Endothelial cell of umbilical vein (primary cell): ENCODE results near the gene RAB1B. TPM values are rescaled to one million over a fixed set of nuclear protein-coding genes. Genes with fewer than 3 reads are reported as not detected.

Experiments used
- BruUV-seq: library from RNA; stranded (reverse); fragments of 400-500 nt; replicated peaks from 2 replicates; lab custom pipeline; 2021; lab: Mats Ljungman, UMichigan
- CTCF ChIA-PET: fragments of 300-600, 350-600 bp; sonication (Branson Sonifier 250); formaldehyde crosslinking; loops from one replicate; lab custom pipeline; 2021; ENCODE audit warnings: antibody characterized with exemption, inconsistent platforms; lab: Charles Lee
- POLR2A ChIA-PET: fragments of 300-600, 350-600 bp; sonication (Branson Sonifier 250); formaldehyde crosslinking; loops from one replicate; lab custom pipeline; 2021; ENCODE audit warnings: antibody characterized with exemption, inconsistent platforms; lab: Charles Lee
- DNase-seq: peaks from one replicate; pipeline ENCODE4 v3.0.0-alpha.2; 2011; ENCODE audit warnings: low read depth, low spot score
- FAIRE-seq: peaks from 2 replicates; lab custom pipeline; 2011; peaks lifted over from hg19 to GRCh38; lab: Jason Lieb, UNC
- H2AFZ ChIP-seq: 2 replicates; pipeline ENCODE4 v1.6.0; 2012; ENCODE audit warnings: low read depth, low read length, control low read depth, inconsistent platforms
- H3K27ac ChIP-seq: 2 replicates; pipeline ENCODE4 v1.5.1; 2011; ENCODE audit warnings: low read depth, mild to moderate bottlenecking, control low read depth, low read length, moderate library complexity; ENCODE audit not compliant: insufficient read depth
- H3K27me3 ChIP-seq, 2 experiments: 2 replicates each; pipeline versions ENCODE4 v1.6.0 to v1.6.1; 2011; ENCODE audit warnings: low read length in 2 of 2, mixed read lengths in 1 of 2; ENCODE audit not compliant: control insufficient read depth in 2 of 2, insufficient read depth in 2 of 2
- H3K36me3 ChIP-seq, 2 experiments: 2 replicates in 1 of 2; 3 replicates in 1 of 2; pipeline ENCODE4 v1.5.1; 2011; ENCODE audit warnings: low read length in 2 of 2, mild to moderate bottlenecking in 1 of 2, moderate library complexity in 1 of 2; ENCODE audit not compliant: control insufficient read depth in 2 of 2, insufficient read depth in 2 of 2; ENCODE audit errors: extremely low read depth in 1 of 2
- H3K4me1 ChIP-seq: 3 replicates; pipeline ENCODE4 v1.5.1; 2011; ENCODE audit warnings: mild to moderate bottlenecking, low read length; ENCODE audit not compliant: control insufficient read depth, insufficient read depth; ENCODE audit errors: extremely low read depth
- H3K4me2 ChIP-seq: 2 replicates; pipeline ENCODE4 v1.6.1; 2011; ENCODE audit warnings: low read length, control low read depth, mixed read lengths; ENCODE audit not compliant: insufficient read depth
- H3K4me3 ChIP-seq, 3 experiments: fragments of 200-600 bp in 1 of 3; sonication (generic), shearing (Covaris generic) in 1 of 3; replicated peaks in 1 of 3; 2 replicates each; pipeline ENCODE4 v1.5.1; 2011 to 2016; ENCODE audit warnings: control low read depth in 3 of 3, low read length in 3 of 3, mild to moderate bottlenecking in 2 of 3, inconsistent platforms in 1 of 3, low read depth in 1 of 3, moderate library complexity in 1 of 3; ENCODE audit not compliant: insufficient read depth in 1 of 3
- H3K79me2 ChIP-seq: 2 replicates; pipeline ENCODE4 v1.6.0; 2012; ENCODE audit warnings: low read length, inconsistent platforms; ENCODE audit not compliant: control insufficient read depth, insufficient read depth
- H3K9ac ChIP-seq: replicated peaks from 2 replicates; pipeline ENCODE3; 2011; ENCODE audit warnings: low read length, control low read depth; ENCODE audit not compliant: insufficient read depth; ENCODE audit errors: extremely low read depth
- H3K9me1 ChIP-seq: replicated peaks from 3 replicates; pipeline ENCODE4 v1.6.0; 2011; ENCODE audit warnings: mild to moderate bottlenecking, low read length; ENCODE audit not compliant: control insufficient read depth, insufficient read depth; ENCODE audit errors: extremely low read depth
- H3K9me3 ChIP-seq: replicated peaks from 2 replicates; pipeline ENCODE4 v1.5.1; 2012; ENCODE audit warnings: low read length, inconsistent platforms; ENCODE audit not compliant: control insufficient read depth, insufficient read depth
- H4K20me1 ChIP-seq: replicated peaks from 2 replicates; pipeline ENCODE3; 2011; ENCODE audit warnings: mild to moderate bottlenecking, low read length; ENCODE audit not compliant: control insufficient read depth, insufficient read depth; ENCODE audit errors: extremely low read depth
- EZH2 ChIP-seq: IDR thresholded peaks from 2 replicates; pipeline ENCODE4 v1.6.1; 2012; ENCODE audit warnings: borderline replicate concordance, low read depth, mild to moderate bottlenecking, moderate library complexity, low read length, inconsistent platforms; ENCODE audit not compliant: severe bottlenecking
- FOS ChIP-seq: IDR thresholded peaks from 2 replicates; pipeline ENCODE4 v1.6.1; 2011; ENCODE audit warnings: mild to moderate bottlenecking, low read length, moderate library complexity, borderline replicate concordance; ENCODE audit not compliant: insufficient read depth
- GATA2 ChIP-seq: IDR thresholded peaks from 2 replicates; pipeline ENCODE4 v1.7.0; 2011; ENCODE audit warnings: low read depth, mild to moderate bottlenecking, moderate library complexity, mixed read lengths, low read length; ENCODE audit not compliant: insufficient read length, insufficient read depth
- JUN ChIP-seq: IDR thresholded peaks from 2 replicates; pipeline ENCODE4 v1.6.1; 2011; ENCODE audit warnings: borderline replicate concordance, low read depth; ENCODE audit not compliant: insufficient read length, insufficient read depth
- MYC ChIP-seq: IDR thresholded peaks from one replicate; pipeline ENCODE4 v1.6.1; 2011; ENCODE audit warnings: mild to moderate bottlenecking, low read depth, low read length
- POLR2A ChIP-seq: IDR thresholded peaks from 2 replicates; pipeline ENCODE4 v1.6.1; 2012; ENCODE audit warnings: low read depth, mild to moderate bottlenecking, control low read depth, low read length
- POLR2AphosphoS5 ChIP-seq: IDR thresholded peaks from 2 replicates; pipeline ENCODE4 v1.6.1; 2012; ENCODE audit warnings: low read depth, mild to moderate bottlenecking, control low read depth, low read length, moderate library complexity; ENCODE audit not compliant: insufficient read depth
- dilution Hi-C: fragments of 300-500 bp; cut with MboI; formaldehyde crosslinking; loops from one replicate; pipeline ENCODE4 v1.15.0; 2019; ENCODE audit warnings: low sequenced_read_pairs; ENCODE audit not compliant: extremely low pct_ligation_motif_present
- intact Hi-C: fragments of 100-400 bp; cut with micrococcal nuclease; formaldehyde crosslinking; loops from one replicate; pipeline ENCODE4 v1.10.0; 2022
- polyA plus RNA-seq, 4 experiments: library from polyadenylated mRNA; depleted of rRNA in 3 of 4; stranded (reverse) in 3 of 4; unstranded in 1 of 4; fragments of >200 nt; gene quantifications; 2 replicates each; pipeline versions ENCODE4 v1.2.1 to v1.2.3, GENCODE V29; 2011 to 2012; ENCODE audit warnings: missing spikeins in 1 of 4
- total RNA-seq: library from RNA; stranded (reverse); gene quantifications from 2 replicates; pipeline ENCODE4 v1.2.3, GENCODE V29; 2021
- TF ChIP-seq, protein P1 (sequence below): IDR thresholded peaks from 2 replicates; pipeline ENCODE4 v1.6.1; 2011; ENCODE audit not compliant: insufficient read depth, insufficient read length
- TF ChIP-seq, protein P2 (sequence below), 2 donors: IDR thresholded peaks; 1 replicate in 1 of 2; 2 replicates in 1 of 2; pipeline ENCODE4 v1.5.1; 2011; ENCODE audit warnings: low read length in 2 of 2, mild to moderate bottlenecking in 2 of 2, moderate library complexity in 2 of 2, control low read depth in 1 of 2, inconsistent platforms in 1 of 2, low read depth in 1 of 2; ENCODE audit not compliant: insufficient read depth in 1 of 2; ENCODE audit errors: extremely low read depth in 1 of 2

The RAB1B gene
- total and polyA plus RNA-seq, 2 donors (not counting 3 experiments of a cell fraction or from before 2014, with no cell fraction given) = 171 to 383 TPM

DNA sequence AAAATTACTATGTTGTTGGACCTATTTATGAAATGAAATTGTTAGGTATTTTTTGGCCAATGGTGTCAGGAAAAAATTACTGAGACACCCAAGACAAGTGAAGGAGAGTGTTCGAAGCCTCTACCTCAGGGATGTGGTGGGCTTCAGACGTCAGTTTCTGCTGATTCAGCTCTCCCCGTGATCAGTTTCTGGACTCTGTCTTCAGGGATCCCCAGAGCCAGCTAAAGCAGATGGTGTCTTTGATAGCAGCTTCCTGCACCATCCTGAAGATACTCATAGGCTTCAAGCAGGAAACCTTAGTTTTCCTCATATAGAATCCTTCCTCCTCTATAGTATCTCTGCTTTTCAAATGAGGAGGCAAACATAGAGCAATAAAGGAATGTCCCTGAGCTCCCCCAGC, 41.0 kb downstream of the RAB1B start:
- DNase-seq (no peak), FAIRE-seq (no peak)
- Histone ChIP-seq H3K9ac (no peak overlapping the region), H3K27ac (no peak overlapping the region), H3K36me3 (no peaks in the 10 kb centered on the region), H3K79me2 (no peaks in the 10 kb centered on the region), H3K4me2 (no peak overlapping the region), H2AFZ (no peak overlapping the region), H3K9me3 (no peaks in the 10 kb centered on the region), H3K9me1 (no peaks in the 10 kb centered on the region), H4K20me1 (no peaks in the 10 kb centered on the region), H3K4me3 (no peak overlapping the region), H3K4me1 (peaks cover 4% of the 10 kb centered on the region), H3K27me3 (peaks cover 0 to 5% of the 10 kb centered on the region in 2 experiments)
- ChIA-PET POLR2A (no interaction called here), CTCF (interaction anchor here (1.0 to 9.5 kb wide), 4 partner anchors 12 to 77 kb away, joined by 4 to 225 read pairs (median 4); partner anchors contain the start of gene RIN1)
- TF ChIP-seq POLR2AphosphoS5 (no peak), POLR2A (no peak)
- TF ChIP-seq, protein P1, sequence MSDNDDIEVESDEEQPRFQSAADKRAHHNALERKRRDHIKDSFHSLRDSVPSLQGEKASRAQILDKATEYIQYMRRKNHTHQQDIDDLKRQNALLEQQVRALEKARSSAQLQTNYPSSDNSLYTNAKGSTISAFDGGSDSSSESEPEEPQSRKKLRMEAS = no peak
- BruUV-seq = no TSS peak
- intact Hi-C loops (no loop called here), dilution Hi-C loops (no loop called here)

DNA sequence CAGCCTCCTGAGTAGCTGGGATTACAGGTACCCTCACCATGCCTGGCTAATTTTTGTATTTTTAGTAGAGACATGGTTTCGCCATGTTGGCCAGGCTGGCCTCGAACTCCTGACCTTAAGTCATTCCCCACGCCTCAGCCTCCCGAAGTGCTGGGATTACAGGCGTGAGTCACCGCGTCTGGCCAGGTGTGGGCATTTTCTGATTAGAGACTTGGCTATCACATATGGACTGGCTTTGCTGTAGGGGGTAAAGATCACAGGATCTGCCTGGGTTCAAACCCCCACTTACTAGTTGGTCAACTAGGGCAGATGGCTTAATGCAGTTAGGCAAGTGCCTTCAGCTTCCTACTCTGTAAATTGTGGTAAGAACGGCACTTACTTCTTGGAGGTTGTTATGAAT, 41.9 kb downstream of the RAB1B start:
- Histone ChIP-seq H3K9ac (no peak overlapping the region), H3K4me1 (peaks cover 4% of the 10 kb centered on the region), H4K20me1 (no peaks in the 10 kb centered on the region), H3K27me3 (peaks cover 0 to 5% of the 10 kb centered on the region in 2 experiments), H3K4me2 (no peak overlapping the region), H3K4me3 (no peak overlapping the region), H3K9me3 (no peaks in the 10 kb centered on the region), H3K27ac (no peak overlapping the region), H3K36me3 (no peaks in the 10 kb centered on the region), H3K79me2 (no peaks in the 10 kb centered on the region), H2AFZ (no peak overlapping the region), H3K9me1 (no peaks in the 10 kb centered on the region)
- ChIA-PET POLR2A (no interaction called here), CTCF (interaction anchor here (1.5 to 9.5 kb wide), 4 partner anchors 10 to 75 kb away, joined by 4 to 225 read pairs (median 43); partner anchors contain the start of gene RIN1)
- TF ChIP-seq FOS (no peak), EZH2 (no peak), POLR2A (no peak), JUN (no peak), GATA2 (no peak), MYC (no peak), POLR2AphosphoS5 (no peak)
- TF ChIP-seq, protein P1 = no peak
- TF ChIP-seq, protein P2, sequence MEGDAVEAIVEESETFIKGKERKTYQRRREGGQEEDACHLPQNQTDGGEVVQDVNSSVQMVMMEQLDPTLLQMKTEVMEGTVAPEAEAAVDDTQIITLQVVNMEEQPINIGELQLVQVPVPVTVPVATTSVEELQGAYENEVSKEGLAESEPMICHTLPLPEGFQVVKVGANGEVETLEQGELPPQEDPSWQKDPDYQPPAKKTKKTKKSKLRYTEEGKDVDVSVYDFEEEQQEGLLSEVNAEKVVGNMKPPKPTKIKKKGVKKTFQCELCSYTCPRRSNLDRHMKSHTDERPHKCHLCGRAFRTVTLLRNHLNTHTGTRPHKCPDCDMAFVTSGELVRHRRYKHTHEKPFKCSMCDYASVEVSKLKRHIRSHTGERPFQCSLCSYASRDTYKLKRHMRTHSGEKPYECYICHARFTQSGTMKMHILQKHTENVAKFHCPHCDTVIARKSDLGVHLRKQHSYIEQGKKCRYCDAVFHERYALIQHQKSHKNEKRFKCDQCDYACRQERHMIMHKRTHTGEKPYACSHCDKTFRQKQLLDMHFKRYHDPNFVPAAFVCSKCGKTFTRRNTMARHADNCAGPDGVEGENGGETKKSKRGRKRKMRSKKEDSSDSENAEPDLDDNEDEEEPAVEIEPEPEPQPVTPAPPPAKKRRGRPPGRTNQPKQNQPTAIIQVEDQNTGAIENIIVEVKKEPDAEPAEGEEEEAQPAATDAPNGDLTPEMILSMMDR (IDR thresholded peaks at IDR 0.05; ENCODE audit: extremely low read depth in 1 of 2, insufficient read depth in 1 of 2, low read depth in 1 of 2, low read length in 2 of 2) = no peak
- no peak for FAIRE-seq
- dilution Hi-C loops (no loop called here), intact Hi-C loops (loop anchor here (5.0 kb wide), 1 partner anchor 127 kb away; the partner anchor contains the start of gene MRPL11)
- no TSS peak for BruUV-seq
- no peak for DNase-seq
